Myocyte (in vitro differentiated cells): ENCODE measurements around the gene IRS2. TPM values are rescaled to one million over a fixed set of nuclear protein-coding genes. Genes with fewer than 3 reads are reported as not detected.
A peak's percentile ranks its signal among the peaks of the same experiment; 100 is the strongest.

ENCODE experiments used
- DNase-seq: peaks from one replicate; pipeline ENCODE4 v3.0.0-alpha.2; 2012; ENCODE audit warnings: low read depth
- total RNA-seq: library from RNA; depleted of rRNA; stranded (reverse); fragments of >200 nt; gene quantifications from 2 replicates; pipeline ENCODE4 v1.2.3, GENCODE V29; 2014

IRS2 gene
- total RNA-seq, 1 donor from 2014 or later, result 5.7 TPM

GRCh38 chr13:109780845-109781383 is 5.5 kb downstream of the IRS2 start:
- no peak for DNase-seq

GRCh38 chr13:109779876-109780510 is 6.4 kb downstream of the IRS2 start:
- DNase-seq, result no peak

GRCh38 chr13:109779074-109779473 is 7.3 kb downstream of the IRS2 start:
- no peak for DNase-seq

- DNase-seq, result peak; percentile 44
Measured at GRCh38 chr13:109778102-109778542, 8.3 kb downstream of the IRS2 start.

GRCh38 chr13:109776575-109776974 is 9.8 kb downstream of the IRS2 start:
- DNase-seq, result no peak

GRCh38 chr13:109773786-109774185 is 12.6 kb downstream of the IRS2 start:
- DNase-seq, result no peak

- peak; percentile 36 for DNase-seq
Measured at GRCh38 chr13:109773276-109773675, 13.1 kb downstream of the IRS2 start.

GRCh38 chr13:109771926-109772325 is 14.5 kb downstream of the IRS2 start:
- no peak for DNase-seq

- DNase-seq, result no peak
Measured at GRCh38 chr13:109770436-109770835, 15.9 kb downstream of the IRS2 start.

GRCh38 chr13:109769921-109770320 is 16.5 kb downstream of the IRS2 start:
- no peak for DNase-seq

- no peak for DNase-seq
Measured at GRCh38 chr13:109769275-109769674, 17.1 kb downstream of the IRS2 start.

GRCh38 chr13:109768616-109769015 is 17.8 kb downstream of the IRS2 start:
- no peak for DNase-seq

- no peak for DNase-seq
Measured at GRCh38 chr13:109768176-109768575, 18.2 kb downstream of the IRS2 start.

GRCh38 chr13:109767023-109767422 is 19.4 kb downstream of the IRS2 start:
- DNase-seq, result no peak

GRCh38 chr13:109764470-109765291 is 21.7 kb downstream of the IRS2 start:
- DNase-seq, result peak; percentile 89

GRCh38 chr13:109764045-109764444 is 22.3 kb downstream of the IRS2 start:
- no peak for DNase-seq

- no peak for DNase-seq
Measured at GRCh38 chr13:109762791-109763190, 23.6 kb downstream of the IRS2 start.

- no peak for DNase-seq
Measured at GRCh38 chr13:109761695-109762094, 24.7 kb downstream of the IRS2 start.

- no peak for DNase-seq
Measured at GRCh38 chr13:109760951-109761350, 25.4 kb downstream of the IRS2 start.

- no peak for DNase-seq
Measured at GRCh38 chr13:109760402-109760801, 26.0 kb downstream of the IRS2 start.

GRCh38 chr13:109759609-109760008 is 26.8 kb downstream of the IRS2 start:
- no peak for DNase-seq

GRCh38 chr13:109758937-109759480 is 27.4 kb downstream of the IRS2 start:
- DNase-seq, result no peak
